ENCODE measurements around the gene SGPP1. TPM values are rescaled to one million over a fixed set of nuclear protein-coding genes. Genes with fewer than 3 reads are reported as not detected.

The SGPP1 gene
- total and polyA plus RNA-seq, 2 of the 4 experiments (the other 2 are of a cell fraction), result 8.6 to 11.1 TPM

DNA sequence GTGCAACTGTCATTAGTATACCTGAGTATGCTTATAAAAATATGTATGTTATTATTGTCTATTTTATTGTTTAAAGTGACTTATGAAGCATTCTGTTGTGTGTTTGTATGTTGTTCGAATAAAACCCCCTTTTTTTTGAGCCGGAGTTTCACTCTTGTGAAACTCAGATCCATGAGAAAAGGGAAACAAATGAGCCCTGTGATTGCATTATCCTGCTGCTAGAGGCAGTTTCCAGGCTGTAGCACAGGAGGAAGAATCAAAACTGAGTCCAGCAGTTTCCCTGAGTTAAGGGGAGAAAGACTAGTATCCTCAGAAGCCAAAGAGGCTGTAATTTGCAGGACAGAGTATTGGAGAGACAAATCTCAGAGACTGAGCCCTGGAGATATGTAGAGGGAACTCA is 12.5 kb downstream of the SGPP1 start:
- CTCF ChIA-PET, result no interaction called here
- no peak overlapping the region for H4K91ac ChIP-seq (ENCODE audit: insufficient read depth, low read depth, low read length)
- H3K27ac ChIP-seq (ENCODE audit: insufficient read depth, low read length), result no peak overlapping the region
- no peak overlapping the region for H3K4me2 ChIP-seq (ENCODE audit: low read depth, low read length)
- dilution Hi-C loops (cut with HindIII; ENCODE audit: low sequenced_read_pairs, unreplicated experiment) (no loop called here), intact Hi-C loops (cut with micrococcal nuclease) (no loop called here), in situ Hi-C loops (cut with MboI; ENCODE audit: low sequenced_read_pairs) (no loop called here)
- H4K20me1 ChIP-seq (ENCODE audit: insufficient read depth, low read length), result no peaks in the 10 kb centered on the region; the same call in 1 of the 2 replicates
- H2BK15ac ChIP-seq (ENCODE audit: low read depth, low read length), result no peak overlapping the region
- no peaks in the 10 kb centered on the region for H3K9me1 ChIP-seq (ENCODE audit: insufficient read depth, low read length)
- no peaks in the 10 kb centered on the region for H3K27me3 ChIP-seq (ENCODE audit: control insufficient read depth, insufficient read depth, low read length)
- no peak overlapping the region for H3K23ac ChIP-seq (ENCODE audit: low read depth, low read length)
- no peak overlapping the region for H2AK5ac ChIP-seq (ENCODE audit: low read depth, low read length)
- H2BK20ac ChIP-seq (ENCODE audit: low read depth, low read length), result no peak overlapping the region
- H3K9ac ChIP-seq (ENCODE audit: low read depth, low read length), result no peak overlapping the region
- H4K5ac ChIP-seq (ENCODE audit: low read depth, low read length), result no peak overlapping the region
- no peak for ATAC-seq (ENCODE audit: low read depth)
- peaks cover 15 to 34% of the 10 kb centered on the region in 2 experiments for H3K79me1 ChIP-seq (ENCODE audit: low read depth in 1 of 2, low read length in 2 of 2)
- no peak overlapping the region for H2AK9ac ChIP-seq (replicated peaks; ENCODE audit: low read depth, low read length, poor library complexity)
- H2BK120ac ChIP-seq (ENCODE audit: low read depth, low read length), result no peak overlapping the region
- DNase-seq, result no peak
- H3K9me3 ChIP-seq (ENCODE audit: control insufficient read depth, insufficient read depth, low read length), result peaks cover 11% of the 10 kb centered on the region
- no peak for TF ChIP-seq MAZ (IDR thresholded peaks at IDR 0.05; ENCODE audit: borderline replicate concordance, low read depth, low read length)
- TF ChIP-seq CEBPB (IDR thresholded peaks at IDR 0.05; ENCODE audit: low read depth, low read length), result no peak
- no peak for TF ChIP-seq ELK1 (IDR thresholded peaks at IDR 0.05; ENCODE audit: borderline replicate concordance, low read depth, low read length)
- TF ChIP-seq USF2 (IDR thresholded peaks at IDR 0.05; ENCODE audit: low read depth, low read length), result no peak
- TF ChIP-seq RAD21 (IDR thresholded peaks at IDR 0.05; ENCODE audit: low read length), result no peak
- TF ChIP-seq, protein P1, sequence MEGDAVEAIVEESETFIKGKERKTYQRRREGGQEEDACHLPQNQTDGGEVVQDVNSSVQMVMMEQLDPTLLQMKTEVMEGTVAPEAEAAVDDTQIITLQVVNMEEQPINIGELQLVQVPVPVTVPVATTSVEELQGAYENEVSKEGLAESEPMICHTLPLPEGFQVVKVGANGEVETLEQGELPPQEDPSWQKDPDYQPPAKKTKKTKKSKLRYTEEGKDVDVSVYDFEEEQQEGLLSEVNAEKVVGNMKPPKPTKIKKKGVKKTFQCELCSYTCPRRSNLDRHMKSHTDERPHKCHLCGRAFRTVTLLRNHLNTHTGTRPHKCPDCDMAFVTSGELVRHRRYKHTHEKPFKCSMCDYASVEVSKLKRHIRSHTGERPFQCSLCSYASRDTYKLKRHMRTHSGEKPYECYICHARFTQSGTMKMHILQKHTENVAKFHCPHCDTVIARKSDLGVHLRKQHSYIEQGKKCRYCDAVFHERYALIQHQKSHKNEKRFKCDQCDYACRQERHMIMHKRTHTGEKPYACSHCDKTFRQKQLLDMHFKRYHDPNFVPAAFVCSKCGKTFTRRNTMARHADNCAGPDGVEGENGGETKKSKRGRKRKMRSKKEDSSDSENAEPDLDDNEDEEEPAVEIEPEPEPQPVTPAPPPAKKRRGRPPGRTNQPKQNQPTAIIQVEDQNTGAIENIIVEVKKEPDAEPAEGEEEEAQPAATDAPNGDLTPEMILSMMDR (conservative IDR thresholded peaks at IDR 0.05; ENCODE audit: low read depth, low read length), result no peak
- H3K4me3 ChIP-seq (ENCODE audit: insufficient read depth, low read depth, low read length), result no peak overlapping the region
- H3K4me1 ChIP-seq (ENCODE audit: control insufficient read depth, insufficient read depth, low read length), result no peaks in the 10 kb centered on the region
- H3K14ac ChIP-seq (replicated peaks; ENCODE audit: low read depth, low read length), result no peak overlapping the region
- H2AFZ ChIP-seq (replicated peaks; ENCODE audit: low read length, poor library complexity), result no peak overlapping the region
- H3K36me3 ChIP-seq (ENCODE audit: control insufficient read depth, insufficient read depth, low read length), result 0 out of 2 replicates have a peak, but pooled peaks cover 2% of the 10 kb centered on the region
- H3K56ac ChIP-seq (ENCODE audit: extremely low read depth, insufficient read depth, low read length), result no peak overlapping the region
- POLR2A ChIA-PET (ENCODE audit: unreplicated experiment), result no interaction called here
- no peak overlapping the region for H4K8ac ChIP-seq (ENCODE audit: low read depth in 2 of 2, low read length in 2 of 2)
- H3K18ac ChIP-seq (ENCODE audit: low read depth, low read length), result no peak overlapping the region
- H2BK5ac ChIP-seq (ENCODE audit: low read depth, low read length, poor library complexity, severe bottlenecking), result no peak overlapping the region
- no peak overlapping the region for H3K4ac ChIP-seq (ENCODE audit: low read depth, low read length)
- WGBS, 2 experiments (ENCODE audit: extremely low coverage in 2 of 2, insufficient read length in 1 of 2), result 83% methylated on average over 1 of the region's 2 CpGs; no CpG with 5 or more reads in 1 of the 2 experiments
- no TSS peak for BruUV-seq (replicated peaks)
